OCI-LY7 (cell line): ENCODE data around the gene MAT1A. TPM values are rescaled to one million over a fixed set of nuclear protein-coding genes. Genes with fewer than 3 reads are reported as not detected.

ENCODE experiments used
- BruUV-seq: library from RNA; stranded (reverse); fragments of 400-500 nt; replicated peaks from 2 replicates; lab custom pipeline; 2021; lab: Mats Ljungman, UMichigan
- CTCF ChIA-PET: fragments of 300-600 bp; sonication (Branson Sonifier 250); formaldehyde crosslinking; loops from one replicate; lab custom pipeline; 2022; ENCODE audit warnings: antibody characterized with exemption; ENCODE audit not compliant: unreplicated experiment; lab: Charles Lee
- POLR2A ChIA-PET: fragments of 300-600 bp; sonication (Branson Sonifier 250); formaldehyde crosslinking; loops from one replicate; lab custom pipeline; 2022; ENCODE audit warnings: antibody characterized with exemption; lab: Charles Lee
- DNase-seq: peaks from one replicate; pipeline ENCODE4 v3.0.0-alpha.2; 2015; ENCODE audit warnings: low spot score
- H2AFZ ChIP-seq: fragments of 200-600 bp; sonication (generic), shearing (Covaris generic); 2 replicates; pipeline ENCODE4 v1.6.1; 2014; ENCODE audit warnings: mild to moderate bottlenecking, antibody characterized with exemption, low read length, moderate library complexity
- H3K27ac ChIP-seq: fragments of 200-600 bp; sonication (generic); 2 replicates; pipeline ENCODE4 v1.5.1; 2014; ENCODE audit warnings: mixed run types, low read depth, mild to moderate bottlenecking, moderate library complexity, low read length, inconsistent platforms; ENCODE audit not compliant: poor library complexity, severe bottlenecking
- H3K36me3 ChIP-seq: fragments of 200-600 bp; sonication (generic); 2 replicates; pipeline ENCODE4 v1.6.1; 2014; ENCODE audit warnings: mild to moderate bottlenecking, antibody characterized with exemption, low read length, moderate library complexity, mixed read lengths; ENCODE audit not compliant: insufficient read depth
- H3K4me1 ChIP-seq: fragments of 200-600 bp; sonication (generic); 2 replicates; pipeline ENCODE4 v1.5.1; 2014; ENCODE audit warnings: mild to moderate bottlenecking, low read length; ENCODE audit not compliant: insufficient read depth, poor library complexity, severe bottlenecking
- H3K4me2 ChIP-seq: fragments of 200-600 bp; sonication (generic); 2 replicates; pipeline ENCODE4 v1.6.1; 2014; ENCODE audit warnings: mild to moderate bottlenecking, low read length
- H3K4me3 ChIP-seq: fragments of 200-600 bp; sonication (generic); 2 replicates; pipeline ENCODE4 v1.5.1; 2014; ENCODE audit warnings: mild to moderate bottlenecking, low read depth, low read length; ENCODE audit not compliant: poor library complexity, severe bottlenecking
- H3K79me2 ChIP-seq: fragments of 200-600 bp; sonication (generic); 2 replicates; pipeline ENCODE4 v1.6.1; 2016; ENCODE audit warnings: low read depth, mild to moderate bottlenecking, low read length, moderate library complexity, mixed read lengths; ENCODE audit not compliant: insufficient read depth
- H3K9me2 ChIP-seq: fragments of 200-600 bp; sonication (generic); 2 replicates; pipeline ENCODE4 v1.6.1; 2016; ENCODE audit warnings: mild to moderate bottlenecking, low read length, mixed read lengths; ENCODE audit not compliant: insufficient read depth
- H3K9me3 ChIP-seq: fragments of 200-600 bp; sonication (generic); 2 replicates; pipeline ENCODE4 v1.6.1; 2014; ENCODE audit warnings: mild to moderate bottlenecking, mixed run types, low read length, mixed read lengths
- H4K20me1 ChIP-seq: fragments of 200-600 bp; sonication (generic); 2 replicates; pipeline ENCODE4 v1.6.1; 2014; ENCODE audit warnings: mild to moderate bottlenecking, antibody characterized with exemption, low read length, moderate library complexity, mixed read lengths; ENCODE audit not compliant: insufficient read depth
- EZH2phosphoT487 ChIP-seq: fragments of 200-600 bp; sonication (generic); IDR thresholded peaks from 2 replicates; pipeline ENCODE4 v1.6.1; 2018; ENCODE audit warnings: low read depth, borderline replicate concordance, mild to moderate bottlenecking, mixed run types, antibody characterized with exemption, low read length, moderate library complexity, mixed read lengths
- intact Hi-C: fragments of 100-400 bp; cut with micrococcal nuclease; formaldehyde crosslinking; loops from one replicate; pipeline ENCODE4 v1.10.0; 2022; ENCODE audit not compliant: unreplicated experiment
- total RNA-seq, 2 experiments: library from RNA; depleted of rRNA in 1 of 2; stranded (reverse); fragments of >200 nt in 1 of 2; shearing (Covaris generic) in 1 of 2; gene quantifications; 2 replicates each; pipeline ENCODE4 v1.2.3, GENCODE V29; 2014 to 2022
- TF ChIP-seq, protein P1 (sequence below): fragments of 200-600 bp; sonication (generic); conservative IDR thresholded peaks from 2 replicates; pipeline ENCODE4 v1.5.1; 2014; ENCODE audit warnings: mild to moderate bottlenecking, antibody characterized with exemption, low read length, moderate library complexity, mixed read lengths

MAT1A gene
- total RNA-seq, 2 experiments from 2014 or later = not detected

DNA sequence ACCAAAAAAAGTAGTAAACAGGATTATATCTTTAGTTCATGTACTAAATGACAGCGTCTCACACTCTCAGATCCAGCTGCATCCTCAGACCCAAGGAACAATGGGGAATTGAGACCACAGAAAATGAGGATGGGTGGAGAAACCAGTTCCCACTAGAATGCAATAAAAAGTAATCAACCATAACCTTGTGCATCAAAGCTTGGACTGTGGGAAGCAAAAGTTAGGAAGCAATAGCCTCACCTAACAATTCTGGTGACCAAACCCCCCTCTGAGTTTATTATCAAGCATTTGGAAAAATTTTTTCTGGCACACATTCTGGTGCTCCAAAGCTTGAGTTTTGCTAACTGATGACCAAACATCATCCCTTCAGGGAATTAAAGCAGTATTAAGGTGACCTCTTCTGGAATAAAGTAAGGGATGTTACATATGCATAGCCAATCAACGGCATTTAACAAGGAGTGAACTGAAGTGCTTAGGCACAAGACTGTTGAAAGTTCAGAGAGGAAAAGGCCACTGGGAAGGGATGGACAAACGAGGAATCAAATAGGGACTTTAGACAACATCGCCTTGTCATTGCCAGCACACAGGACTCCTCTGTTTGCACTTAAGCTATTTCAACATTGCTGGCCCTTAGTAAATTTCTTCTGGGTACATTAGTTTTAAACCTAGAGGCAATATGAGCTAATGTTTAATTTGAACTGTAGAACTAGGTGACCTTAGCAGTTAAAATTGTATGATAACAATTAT is 1.2 kb upstream of the MAT1A start:
- Histone ChIP-seq H3K4me3 (no peak overlapping the region), H3K9me2 (no peaks in the 10 kb centered on the region), H3K4me1 (no peaks in the 10 kb centered on the region), H3K9me3 (no peaks in the 10 kb centered on the region), H3K4me2 (no peak overlapping the region), H2AFZ (no peak overlapping the region), H3K36me3 (no peaks in the 10 kb centered on the region), H3K79me2 (no peaks in the 10 kb centered on the region), H4K20me1 (no peaks in the 10 kb centered on the region), H3K27ac (no peak overlapping the region)
- BruUV-seq = no TSS peak
- intact Hi-C loops = no loop called here
- DNase-seq = no peak
- TF ChIP-seq EZH2phosphoT487 = no peak
- TF ChIP-seq, protein P1, sequence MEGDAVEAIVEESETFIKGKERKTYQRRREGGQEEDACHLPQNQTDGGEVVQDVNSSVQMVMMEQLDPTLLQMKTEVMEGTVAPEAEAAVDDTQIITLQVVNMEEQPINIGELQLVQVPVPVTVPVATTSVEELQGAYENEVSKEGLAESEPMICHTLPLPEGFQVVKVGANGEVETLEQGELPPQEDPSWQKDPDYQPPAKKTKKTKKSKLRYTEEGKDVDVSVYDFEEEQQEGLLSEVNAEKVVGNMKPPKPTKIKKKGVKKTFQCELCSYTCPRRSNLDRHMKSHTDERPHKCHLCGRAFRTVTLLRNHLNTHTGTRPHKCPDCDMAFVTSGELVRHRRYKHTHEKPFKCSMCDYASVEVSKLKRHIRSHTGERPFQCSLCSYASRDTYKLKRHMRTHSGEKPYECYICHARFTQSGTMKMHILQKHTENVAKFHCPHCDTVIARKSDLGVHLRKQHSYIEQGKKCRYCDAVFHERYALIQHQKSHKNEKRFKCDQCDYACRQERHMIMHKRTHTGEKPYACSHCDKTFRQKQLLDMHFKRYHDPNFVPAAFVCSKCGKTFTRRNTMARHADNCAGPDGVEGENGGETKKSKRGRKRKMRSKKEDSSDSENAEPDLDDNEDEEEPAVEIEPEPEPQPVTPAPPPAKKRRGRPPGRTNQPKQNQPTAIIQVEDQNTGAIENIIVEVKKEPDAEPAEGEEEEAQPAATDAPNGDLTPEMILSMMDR = no peak
- ChIA-PET POLR2A (no interaction called here), CTCF (no interaction called here)

DNA sequence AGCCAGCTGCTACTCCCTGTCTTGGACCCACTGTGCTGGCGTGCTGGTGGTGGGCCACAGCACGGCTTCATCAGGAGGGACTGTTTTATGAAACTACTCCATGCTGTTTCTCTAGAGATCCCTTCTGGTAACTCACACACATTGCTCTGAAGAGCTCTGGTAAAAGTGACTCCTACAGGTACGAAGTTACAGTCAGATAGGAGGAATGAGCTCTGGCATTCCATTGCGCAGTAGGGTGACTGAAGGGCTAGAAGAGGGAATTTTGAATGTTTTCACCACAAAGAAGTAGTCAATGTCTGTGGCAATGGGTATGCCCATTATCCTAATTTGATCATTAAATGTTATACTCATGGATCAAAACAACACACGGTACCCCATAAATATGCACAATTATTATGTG is 609 bp downstream of the MAT1A start:
- Histone ChIP-seq H3K79me2 (no peaks in the 10 kb centered on the region), H3K4me3 (no peak overlapping the region), H3K27ac (no peak overlapping the region), H3K9me3 (no peaks in the 10 kb centered on the region), H3K4me2 (no peak overlapping the region), H2AFZ (no peak overlapping the region), H3K36me3 (no peaks in the 10 kb centered on the region), H4K20me1 (no peaks in the 10 kb centered on the region), H3K9me2 (no peaks in the 10 kb centered on the region), H3K4me1 (no peaks in the 10 kb centered on the region)
- no TSS peak for BruUV-seq
- no peak for TF ChIP-seq EZH2phosphoT487
- TF ChIP-seq, protein P1 = no peak
- CTCF ChIA-PET = no interaction called here
- no peak for DNase-seq
- intact Hi-C loops = no loop called here
- POLR2A ChIA-PET = no interaction called here

DNA sequence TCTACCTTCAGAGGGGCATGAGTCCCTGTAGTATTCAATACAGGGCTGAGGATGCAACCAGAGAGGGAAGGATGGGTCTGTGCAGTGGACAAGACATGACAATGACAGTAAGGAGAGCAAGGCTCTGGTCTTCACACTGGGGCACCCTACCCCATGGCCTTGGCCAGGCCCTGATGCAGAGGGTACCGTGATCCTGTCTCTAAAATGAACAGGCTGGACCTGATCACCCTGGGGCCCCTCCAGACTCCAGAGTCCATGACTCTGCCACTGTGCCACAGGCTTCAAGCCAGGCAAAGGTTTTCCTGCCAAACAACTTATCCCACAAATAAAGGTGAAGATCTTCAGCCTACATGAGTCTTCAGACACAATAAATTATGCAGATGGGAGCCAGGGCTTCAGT is 4.9 kb downstream of the MAT1A start:
- Histone ChIP-seq H3K79me2 (no peaks in the 10 kb centered on the region), H2AFZ (no peak overlapping the region), H3K9me3 (no peaks in the 10 kb centered on the region), H3K4me3 (no peak overlapping the region), H3K4me1 (no peaks in the 10 kb centered on the region), H4K20me1 (no peaks in the 10 kb centered on the region), H3K36me3 (no peaks in the 10 kb centered on the region), H3K9me2 (no peaks in the 10 kb centered on the region), H3K27ac (no peak overlapping the region), H3K4me2 (no peak overlapping the region)
- TF ChIP-seq EZH2phosphoT487 = no peak
- TF ChIP-seq, protein P1 = no peak
- no TSS peak for BruUV-seq
- POLR2A ChIA-PET = no interaction called here
- CTCF ChIA-PET = no interaction called here
- no peak for DNase-seq
- intact Hi-C loops = no loop called here
